Astrocyte (in vitro differentiated cells and primary cell): ENCODE measurements around the gene PTPRD. TPM values are rescaled to one million over a fixed set of nuclear protein-coding genes. Genes with fewer than 3 reads are reported as not detected.

Experiments used
- DNase-seq: peaks from one replicate; pipeline ENCODE4 v3.0.0-alpha.2; 2010; ENCODE audit warnings: low read depth
- FAIRE-seq: peaks from 2 replicates; lab custom pipeline; 2011; peaks lifted over from hg19 to GRCh38; lab: Jason Lieb, UNC
- H2AFZ ChIP-seq: 2 replicates; pipeline ENCODE4 v1.6.0; 2012; ENCODE audit warnings: low read depth, low read length, inconsistent platforms
- H3K27ac ChIP-seq: 2 replicates; pipeline ENCODE4 v1.5.1; 2011; ENCODE audit warnings: low read depth, low read length, inconsistent platforms
- H3K27me3 ChIP-seq: 2 replicates; pipeline ENCODE4 v1.6.0; 2011; ENCODE audit warnings: low read length, inconsistent platforms; ENCODE audit not compliant: insufficient read depth
- H3K36me3 ChIP-seq: 2 replicates; pipeline ENCODE4 v1.5.1; 2011; ENCODE audit warnings: low read length, inconsistent platforms; ENCODE audit not compliant: insufficient read depth
- H3K4me1 ChIP-seq: 2 replicates; pipeline ENCODE4 v1.5.1; 2011; ENCODE audit warnings: low read length, inconsistent platforms; ENCODE audit not compliant: insufficient read depth
- H3K4me2 ChIP-seq: 2 replicates; pipeline ENCODE4 v1.6.0; 2012; ENCODE audit warnings: low read length, inconsistent platforms
- H3K4me3 ChIP-seq: 2 replicates; pipeline ENCODE4 v1.5.1; 2011; ENCODE audit warnings: low read depth, mild to moderate bottlenecking, low read length, inconsistent platforms; ENCODE audit not compliant: insufficient read depth
- H3K79me2 ChIP-seq: 2 replicates; pipeline ENCODE4 v1.6.0; 2012; ENCODE audit warnings: mild to moderate bottlenecking, low read length, inconsistent platforms; ENCODE audit not compliant: insufficient read depth
- H3K9ac ChIP-seq: 2 replicates; pipeline ENCODE4 v1.6.0; 2012; ENCODE audit warnings: mild to moderate bottlenecking, low read length, inconsistent platforms
- H3K9me3 ChIP-seq: 2 replicates; pipeline ENCODE4 v1.5.1; 2012; ENCODE audit warnings: low read depth, mild to moderate bottlenecking, low read length, inconsistent platforms; ENCODE audit not compliant: insufficient read depth
- H4K20me1 ChIP-seq: 2 replicates; pipeline ENCODE4 v1.6.0; 2012; ENCODE audit warnings: low read length, inconsistent platforms; ENCODE audit not compliant: insufficient read depth
- H3K27ac Mint-ChIP-seq: one replicate; pipeline ENCODE4 v1.8.0; 2021; ENCODE audit warnings: mild to moderate bottlenecking, mixed read lengths; ENCODE audit not compliant: unreplicated experiment
- H3K27me3 Mint-ChIP-seq: one replicate; pipeline ENCODE4 v1.8.0; 2021; ENCODE audit warnings: low read depth, mixed read lengths; ENCODE audit not compliant: unreplicated experiment
- H3K36me3 Mint-ChIP-seq: one replicate; pipeline ENCODE4 v1.8.0; 2021; ENCODE audit warnings: low read depth, mixed read lengths; ENCODE audit not compliant: unreplicated experiment
- H3K4me1 Mint-ChIP-seq: one replicate; pipeline ENCODE4 v1.8.0; 2021; ENCODE audit warnings: low read depth, mixed read lengths; ENCODE audit not compliant: unreplicated experiment
- H3K4me3 Mint-ChIP-seq: one replicate; pipeline ENCODE4 v1.8.0; 2021; ENCODE audit warnings: mild to moderate bottlenecking, moderate library complexity, mixed read lengths; ENCODE audit not compliant: unreplicated experiment
- H3K9me3 Mint-ChIP-seq: one replicate; pipeline ENCODE4 v1.8.0; 2021; ENCODE audit warnings: mild to moderate bottlenecking, mixed read lengths; ENCODE audit not compliant: unreplicated experiment
- EZH2 ChIP-seq: IDR thresholded peaks from 2 replicates; pipeline ENCODE4 v1.6.1; 2012; ENCODE audit warnings: mild to moderate bottlenecking, low read length, inconsistent platforms; ENCODE audit not compliant: insufficient read depth
- total RNA-seq: library from RNA; stranded (reverse); gene quantifications from 2 replicates; pipeline ENCODE4 v1.2.1, GENCODE V29; 2021
- TF ChIP-seq, protein P1 (sequence below): IDR thresholded peaks from 2 replicates; pipeline ENCODE4 v1.5.1; 2011; ENCODE audit warnings: low read depth, mild to moderate bottlenecking, inconsistent platforms, low read length, moderate library complexity; ENCODE audit not compliant: insufficient read depth

Gene PTPRD
- total RNA-seq, 1 donor from 2014 or later = 88.1 TPM

DNA sequence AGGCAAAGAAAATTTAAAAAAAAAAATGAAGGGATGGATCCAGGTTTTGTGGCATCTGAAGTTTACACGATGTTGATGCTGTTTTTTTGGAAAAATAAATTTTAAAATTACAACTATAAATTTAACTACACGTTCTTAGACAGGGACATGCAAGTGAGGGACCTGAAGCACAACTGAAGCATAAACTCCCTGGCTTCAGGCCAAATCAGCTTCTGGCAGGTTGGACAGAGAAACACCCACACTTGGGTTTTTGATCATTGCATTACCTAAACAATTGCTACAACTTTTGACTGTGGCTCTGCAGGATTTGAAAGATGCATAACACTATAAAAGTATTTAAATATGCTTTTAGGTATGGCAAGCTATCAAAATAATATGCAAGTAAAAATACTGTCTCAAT lies 1494.9 kb downstream of the PTPRD start:
- H3K36me3 ChIP-seq = no peaks in the 10 kb centered on the region
- Mint-ChIP-seq H3K9me3 (no peaks in the 10 kb centered on the region), H3K36me3 (no peaks in the 10 kb centered on the region), H3K27ac (no peak overlapping the region), H3K27me3 (no peaks in the 10 kb centered on the region), H3K4me1 (peaks cover 2% of the 10 kb centered on the region), H3K4me3 (no peak overlapping the region)
- no peaks in the 10 kb centered on the region for H3K9me3 ChIP-seq
- no peak overlapping the region for H3K4me3 ChIP-seq
- H4K20me1 ChIP-seq = no peaks in the 10 kb centered on the region
- no peak overlapping the region for H3K9ac ChIP-seq
- no peak overlapping the region for H2AFZ ChIP-seq
- H3K27me3 ChIP-seq = no peaks in the 10 kb centered on the region
- H3K4me1 ChIP-seq = no peaks in the 10 kb centered on the region
- no peak overlapping the region for H3K4me2 ChIP-seq
- no peak overlapping the region for H3K27ac ChIP-seq
- no peaks in the 10 kb centered on the region for H3K79me2 ChIP-seq
- FAIRE-seq = no peak
- TF ChIP-seq, protein P1, sequence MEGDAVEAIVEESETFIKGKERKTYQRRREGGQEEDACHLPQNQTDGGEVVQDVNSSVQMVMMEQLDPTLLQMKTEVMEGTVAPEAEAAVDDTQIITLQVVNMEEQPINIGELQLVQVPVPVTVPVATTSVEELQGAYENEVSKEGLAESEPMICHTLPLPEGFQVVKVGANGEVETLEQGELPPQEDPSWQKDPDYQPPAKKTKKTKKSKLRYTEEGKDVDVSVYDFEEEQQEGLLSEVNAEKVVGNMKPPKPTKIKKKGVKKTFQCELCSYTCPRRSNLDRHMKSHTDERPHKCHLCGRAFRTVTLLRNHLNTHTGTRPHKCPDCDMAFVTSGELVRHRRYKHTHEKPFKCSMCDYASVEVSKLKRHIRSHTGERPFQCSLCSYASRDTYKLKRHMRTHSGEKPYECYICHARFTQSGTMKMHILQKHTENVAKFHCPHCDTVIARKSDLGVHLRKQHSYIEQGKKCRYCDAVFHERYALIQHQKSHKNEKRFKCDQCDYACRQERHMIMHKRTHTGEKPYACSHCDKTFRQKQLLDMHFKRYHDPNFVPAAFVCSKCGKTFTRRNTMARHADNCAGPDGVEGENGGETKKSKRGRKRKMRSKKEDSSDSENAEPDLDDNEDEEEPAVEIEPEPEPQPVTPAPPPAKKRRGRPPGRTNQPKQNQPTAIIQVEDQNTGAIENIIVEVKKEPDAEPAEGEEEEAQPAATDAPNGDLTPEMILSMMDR = no peak
- no peak for TF ChIP-seq EZH2
- DNase-seq = no peak

DNA sequence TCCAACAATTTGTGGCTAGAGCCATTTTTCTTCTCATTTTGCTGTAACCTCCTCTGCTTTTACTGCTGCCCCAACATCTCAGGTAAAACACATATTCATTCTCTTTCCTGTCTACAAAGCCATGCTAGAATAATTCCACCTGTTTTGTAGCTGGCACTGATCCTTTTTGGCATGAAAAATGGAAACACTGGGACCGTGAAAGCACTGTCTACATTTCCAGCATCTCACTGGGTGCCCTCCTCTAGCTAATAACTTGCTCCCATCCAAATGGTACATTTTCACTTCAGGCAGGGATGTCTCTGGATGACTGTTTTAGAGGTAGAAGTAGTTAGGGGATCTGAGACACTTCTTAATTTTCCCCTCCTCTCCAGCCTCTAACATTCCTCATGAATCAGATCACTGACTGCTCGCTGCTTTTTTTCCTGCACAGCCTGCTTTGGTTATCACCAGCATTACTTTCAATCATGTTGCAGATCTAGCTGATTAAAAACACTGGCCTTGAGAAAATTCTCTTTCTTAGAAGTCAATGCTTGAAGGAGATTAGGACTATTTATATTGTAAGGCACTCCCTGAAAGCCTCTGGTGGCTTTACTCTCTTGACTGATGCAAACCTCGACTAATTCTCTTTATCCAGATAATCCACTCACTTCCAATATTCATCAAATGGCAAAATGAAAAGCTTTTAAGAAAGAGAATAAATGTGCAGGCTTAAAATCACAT lies 1500.6 kb downstream of the PTPRD start:
- Histone ChIP-seq H3K4me1 (no peaks in the 10 kb centered on the region), H3K27ac (no peak overlapping the region), H3K9ac (no peak overlapping the region), H3K27me3 (no peaks in the 10 kb centered on the region), H3K4me2 (no peak overlapping the region), H4K20me1 (no peaks in the 10 kb centered on the region), H3K36me3 (no peaks in the 10 kb centered on the region), H3K79me2 (no peaks in the 10 kb centered on the region), H3K4me3 (no peak overlapping the region), H3K9me3 (no peaks in the 10 kb centered on the region), H2AFZ (no peak overlapping the region)
- FAIRE-seq (no peak), DNase-seq (no peak)
- no peaks in the 10 kb centered on the region for H3K9me3 Mint-ChIP-seq
- TF ChIP-seq EZH2 = no peak
- TF ChIP-seq, protein P1 = no peak
- H3K36me3 Mint-ChIP-seq = no peaks in the 10 kb centered on the region
- no peak overlapping the region for H3K27ac Mint-ChIP-seq
- H3K4me3 Mint-ChIP-seq = no peak overlapping the region
- H3K27me3 Mint-ChIP-seq = no peaks in the 10 kb centered on the region
- peaks cover 14% of the 10 kb centered on the region for H3K4me1 Mint-ChIP-seq

DNA sequence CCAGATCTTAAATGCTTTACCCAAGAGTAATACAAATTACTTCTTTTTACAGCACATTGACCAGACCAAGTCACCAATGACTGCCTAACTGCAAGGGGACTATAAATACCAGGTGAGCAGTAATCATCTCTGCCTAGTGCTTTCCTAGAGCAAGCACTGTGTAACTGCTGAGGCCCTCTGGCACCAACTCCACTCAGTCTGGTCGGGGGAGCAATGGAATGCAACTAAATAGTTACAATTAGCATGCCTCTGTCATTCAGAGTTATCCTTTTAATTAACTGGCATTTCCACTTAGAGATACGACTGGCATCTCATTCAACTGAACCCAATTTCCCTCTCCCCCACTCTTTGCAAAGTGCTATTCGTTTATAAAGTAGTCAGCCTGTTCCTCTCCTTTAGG lies 1504.2 kb downstream of the PTPRD start:
- Histone ChIP-seq H2AFZ (no peak overlapping the region), H3K9me3 (no peaks in the 10 kb centered on the region), H3K79me2 (no peaks in the 10 kb centered on the region), H3K27ac (no peak overlapping the region), H4K20me1 (no peaks in the 10 kb centered on the region), H3K9ac (no peak overlapping the region), H3K4me2 (no peak overlapping the region), H3K27me3 (no peaks in the 10 kb centered on the region), H3K4me1 (no peaks in the 10 kb centered on the region), H3K36me3 (no peaks in the 10 kb centered on the region), H3K4me3 (no peak overlapping the region)
- H3K4me3 Mint-ChIP-seq = no peak overlapping the region
- FAIRE-seq = no peak
- H3K4me1 Mint-ChIP-seq = peaks cover 14% of the 10 kb centered on the region
- no peaks in the 10 kb centered on the region for H3K9me3 Mint-ChIP-seq
- no peak for TF ChIP-seq EZH2
- TF ChIP-seq, protein P1 = no peak
- H3K27me3 Mint-ChIP-seq = no peaks in the 10 kb centered on the region
- no peak for DNase-seq
- H3K27ac Mint-ChIP-seq = no peak overlapping the region
- no peaks in the 10 kb centered on the region for H3K36me3 Mint-ChIP-seq
